H1 (cell line): ENCODE results near the gene PLCH2.
"Not testable (repeated sequence)": the region's sequence is repeated elsewhere in the genome, so short reads cannot be mapped to it uniquely, and the experiment has no call there.

ENCODE experiments used
- CBX8 ChIP-seq: fragments of 300-800, 300-1000 bp; sonication (generic); IDR thresholded peaks from 2 replicates; pipeline ENCODE4 v1.7.1; 2016; ENCODE audit warnings: low read depth, low read length, borderline replicate concordance
- CHD1 ChIP-seq: IDR thresholded peaks from 2 replicates; pipeline ENCODE4 v1.6.1; 2012; ENCODE audit warnings: low read depth, low read length, improper control_type of control experiment
- CHD7 ChIP-seq: fragments of 300-600 bp; sonication (generic); IDR thresholded peaks from 2 replicates; pipeline ENCODE4 v1.7.1; 2012; ENCODE audit warnings: low read length, moderate library complexity, mild to moderate bottlenecking, inconsistent platforms; ENCODE audit not compliant: insufficient replicate concordance
- CTCF ChIP-seq, 3 experiments: IDR thresholded peaks; 1 replicate in 2 of 3; 2 replicates in 1 of 3; pipeline versions ENCODE4 v1.5.1 to v1.6.1; 2011; ENCODE audit warnings: low read length in 3 of 3, mild to moderate bottlenecking in 3 of 3, inconsistent platforms in 2 of 3, low read depth in 1 of 3, moderate library complexity in 1 of 3; ENCODE audit not compliant: insufficient read depth in 1 of 3; ENCODE audit errors: control extremely low read depth in 1 of 3
- GTF2F1 ChIP-seq: IDR thresholded peaks from 2 replicates; pipeline ENCODE4 v1.6.1; 2012; ENCODE audit warnings: low read depth, low read length, improper control_type of control experiment, borderline replicate concordance
- JUN ChIP-seq: IDR thresholded peaks from 2 replicates; pipeline ENCODE4 v1.6.1; 2011; ENCODE audit warnings: low read depth, mild to moderate bottlenecking, improper control_type of control experiment, low read length
- JUND ChIP-seq: IDR thresholded peaks from 2 replicates; pipeline ENCODE4 v1.6.1; 2011; ENCODE audit warnings: mild to moderate bottlenecking, improper control_type of control experiment, low read length
- POLR2A ChIP-seq, 2 experiments: IDR thresholded peaks; 1 replicate in 1 of 2; 2 replicates in 1 of 2; pipeline ENCODE4 v1.6.1; 2011; ENCODE audit warnings: low read depth in 2 of 2, low read length in 2 of 2, mild to moderate bottlenecking in 2 of 2; ENCODE audit errors: control extremely low read depth in 1 of 2
- POLR2AphosphoS5 ChIP-seq: IDR thresholded peaks from 2 replicates; pipeline ENCODE4 v1.6.1; 2011; ENCODE audit warnings: low read depth, low read length
- SRF ChIP-seq: IDR thresholded peaks from 2 replicates; pipeline ENCODE4 v1.6.1; 2011; ENCODE audit warnings: mild to moderate bottlenecking, low read depth, low read length, moderate library complexity
- TF ChIP-seq, protein P1 (sequence below): IDR thresholded peaks from 2 replicates; pipeline ENCODE4 v1.6.1; 2012; ENCODE audit warnings: inconsistent platforms

DNA sequence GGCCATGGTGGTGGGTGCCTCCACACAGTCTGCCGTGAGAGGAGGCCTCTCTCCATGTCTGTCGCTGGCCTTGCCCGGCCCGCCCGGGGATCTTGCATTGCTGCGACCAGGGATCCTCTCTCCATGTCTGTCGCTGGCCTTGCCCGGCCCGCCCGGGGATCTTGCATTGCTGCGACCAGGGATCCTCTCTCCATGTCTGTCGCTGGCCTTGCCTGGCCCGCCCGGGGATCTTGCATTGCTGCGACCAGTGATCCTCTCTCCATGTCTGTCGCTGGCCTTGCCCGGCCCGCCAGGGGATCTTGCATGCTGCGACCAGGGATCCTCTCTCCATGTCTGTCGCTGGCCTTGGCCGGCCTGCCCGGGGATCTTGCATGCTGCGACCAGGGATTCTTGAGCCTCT is 35.7 kb upstream of the PLCH2 start:
- not testable (repeated sequence) for TF ChIP-seq POLR2A (IDR thresholded peaks at IDR 0.05; ENCODE audit: control extremely low read depth in 1 of 2, low read depth in 2 of 2, low read length in 2 of 2); SRF; CHD1; GTF2F1; CTCF (IDR thresholded peaks at IDR 0.05; ENCODE audit: control extremely low read depth in 1 of 3, insufficient read depth in 1 of 3, low read depth in 1 of 3, low read length in 3 of 3); JUN; CBX8; POLR2AphosphoS5; CHD7; JUND
- TF ChIP-seq, protein P1, sequence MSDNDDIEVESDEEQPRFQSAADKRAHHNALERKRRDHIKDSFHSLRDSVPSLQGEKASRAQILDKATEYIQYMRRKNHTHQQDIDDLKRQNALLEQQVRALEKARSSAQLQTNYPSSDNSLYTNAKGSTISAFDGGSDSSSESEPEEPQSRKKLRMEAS: not testable (repeated sequence)
